HepG2 (cell line): ENCODE results near the gene FAM20A. TPM values are rescaled to one million over a fixed set of nuclear protein-coding genes. Genes with fewer than 3 reads are reported as not detected.

Experiments
- BCL6 ChIP-seq: IDR thresholded peaks from 2 replicates; pipeline ENCODE4 v1.6.1; 2016; ENCODE audit warnings: missing genetic modification reagents, missing compliant biosample characterization
- CBX5 ChIP-seq: sonication (generic); formaldehyde crosslinking; IDR thresholded peaks from 2 replicates; pipeline ENCODE4 v1.4.0; 2020; ENCODE audit warnings: missing genetic modification reagents, borderline replicate concordance
- ELF4 ChIP-seq: sonication (generic); formaldehyde crosslinking; IDR thresholded peaks from 2 replicates; pipeline ENCODE4 v1.5.0; 2020; ENCODE audit warnings: missing genetic modification reagents, mild to moderate bottlenecking, moderate library complexity, borderline replicate concordance
- EP300 ChIP-seq, 3 experiments: sonication (generic) in 1 of 3; formaldehyde crosslinking in 1 of 3; IDR thresholded peaks; 2 replicates each; pipeline versions ENCODE4 v1.5.1 to v1.6.1; 2011 to 2020; ENCODE audit warnings: low read depth in 2 of 3, low read length in 2 of 3, borderline replicate concordance in 1 of 3, improper control_type of control experiment in 1 of 3, mild to moderate bottlenecking in 1 of 3, missing genetic modification reagents in 1 of 3, moderate library complexity in 1 of 3
- FOXA1 ChIP-seq, 2 experiments: fragments of 450-650 bp in 1 of 2; sonication (generic) in 1 of 2; formaldehyde crosslinking in 1 of 2; IDR thresholded peaks; 2 replicates each; pipeline versions ENCODE4 v1.4.0 to v1.6.1; 2016 to 2020; ENCODE audit warnings: missing genetic modification reagents in 1 of 2
- FOXA3 ChIP-seq: IDR thresholded peaks from 2 replicates; pipeline ENCODE4 v1.6.1; 2016; ENCODE audit warnings: missing genetic modification reagents, missing compliant biosample characterization
- GABPA ChIP-seq, 2 experiments: IDR thresholded peaks; 2 replicates each; pipeline ENCODE4 v1.6.1; 2011 to 2016; ENCODE audit warnings: low read depth in 2 of 2, low read length in 1 of 2, missing biosample characterization in 1 of 2, missing genetic modification characterization in 1 of 2
- GATAD2A ChIP-seq: IDR thresholded peaks from 2 replicates; pipeline ENCODE4 v1.6.1; 2016
- HCFC1 ChIP-seq: fragments of 150-350 bp; IDR thresholded peaks from 2 replicates; pipeline ENCODE4 v1.6.1; 2014; ENCODE audit warnings: low read depth, low read length
- MTERF4 ChIP-seq: sonication (generic); formaldehyde crosslinking; IDR thresholded peaks from 2 replicates; pipeline ENCODE4 v1.8.0; 2023; ENCODE audit warnings: mild to moderate bottlenecking, missing genetic modification reagents
- NAIF1 ChIP-seq: sonication (generic); formaldehyde crosslinking; IDR thresholded peaks from 2 replicates; pipeline ENCODE4 v1.5.0; 2020; ENCODE audit warnings: mild to moderate bottlenecking, missing genetic modification reagents, borderline replicate concordance
- NR2F6 ChIP-seq, 2 experiments: IDR thresholded peaks; 2 replicates each; pipeline ENCODE4 v1.6.1; 2016; ENCODE audit warnings: antibody characterized with exemption in 1 of 2, mild to moderate bottlenecking in 1 of 2
- PHF21A ChIP-seq: sonication (generic); formaldehyde crosslinking; IDR thresholded peaks from 2 replicates; pipeline ENCODE4 v1.5.0; 2020; ENCODE audit warnings: mild to moderate bottlenecking, missing genetic modification reagents
- POGZ ChIP-seq: sonication (generic); formaldehyde crosslinking; IDR thresholded peaks from 2 replicates; pipeline ENCODE4 v1.4.0; 2020; ENCODE audit warnings: mild to moderate bottlenecking, missing genetic modification reagents
- RXRB ChIP-seq: IDR thresholded peaks from 2 replicates; pipeline ENCODE4 v1.6.1; 2016; ENCODE audit warnings: borderline replicate concordance, missing genetic modification reagents, missing compliant biosample characterization
- SCMH1 ChIP-seq: sonication (generic); formaldehyde crosslinking; IDR thresholded peaks from 2 replicates; pipeline ENCODE4 v1.9.0; 2021; ENCODE audit warnings: missing genetic modification reagents, mild to moderate bottlenecking, borderline replicate concordance
- THAP11 ChIP-seq: IDR thresholded peaks from 2 replicates; pipeline ENCODE4 v1.6.1; 2016; ENCODE audit warnings: missing biosample characterization, missing genetic modification reagents
- ZBTB20 ChIP-seq: sonication (generic); formaldehyde crosslinking; IDR thresholded peaks from 2 replicates; pipeline ENCODE4 v1.8.1; 2023; ENCODE audit warnings: missing genetic modification reagents, low read depth, mild to moderate bottlenecking, borderline replicate concordance
- ZFP1 ChIP-seq: IDR thresholded peaks from 2 replicates; pipeline ENCODE4 v1.6.1; 2016
- ZNF350 ChIP-seq: sonication (generic); formaldehyde crosslinking; IDR thresholded peaks from 2 replicates; pipeline ENCODE4 v1.4.0; 2020; ENCODE audit warnings: mild to moderate bottlenecking, low read depth, missing genetic modification reagents, borderline replicate concordance
- ZNF574 ChIP-seq: sonication (generic); formaldehyde crosslinking; IDR thresholded peaks from 2 replicates; pipeline ENCODE4 v1.4.0; 2020; ENCODE audit warnings: missing genetic modification reagents
- ZNF652 ChIP-seq: IDR thresholded peaks from 2 replicates; pipeline ENCODE4 v1.6.1; 2016; ENCODE audit warnings: low read depth, borderline replicate concordance
- polyA plus RNA-seq, 8 experiments: library from polyadenylated mRNA; depleted of rRNA in 3 of 8; stranded (reverse) in 7 of 8; unstranded in 1 of 8; fragments of >200 nt; fragmentation: Illumina TruSeq in 4 of 8; extraction: Trizol in 4 of 8; gene quantifications; 2 replicates each; pipeline versions ENCODE4 v1.2.1 to v1.2.3, GENCODE V29; 2011 to 2016; ENCODE audit warnings: low read depth in 4 of 8, missing spikeins in 1 of 8, mixed read lengths in 1 of 8; ENCODE audit not compliant: insufficient read depth in 1 of 8
- total RNA-seq, 5 experiments: library from RNA; depleted of rRNA; stranded (reverse); fragments of >200 nt; fragmentation: Illumina TruSeq; extraction: Trizol; gene quantifications; 2 replicates each; pipeline ENCODE4 v1.2.3, GENCODE V29; 2016; ENCODE audit warnings: low read depth in 1 of 5
- TF ChIP-seq, protein P1 (sequence below): sonication (generic); formaldehyde crosslinking; IDR thresholded peaks from 2 replicates; pipeline ENCODE4 v1.4.0; 2020; ENCODE audit warnings: mild to moderate bottlenecking, missing genetic modification reagents

Gene FAM20A
- total and polyA plus RNA-seq, 2 of the 13 experiments (the other 11 are each of a cell fraction or from before 2014, with no cell fraction given) = 9.3 to 20.7 TPM

GRCh38 chr17:68606451-68607307, 5.5 kb upstream of the FAM20A start (continued):
- TF ChIP-seq PHF21A (CRISPR knock-in tag) = peak; percentile 49; the same call in 1 of the 2 replicates
- peak; percentile 66 for TF ChIP-seq GATAD2A (CRISPR knock-in tag)
- TF ChIP-seq CBX5 = peak; percentile 54; the same call in 1 of the 2 replicates
- TF ChIP-seq ZNF350 = peak; percentile 44; the same call in 1 of the 2 replicates
- no peak for TF ChIP-seq SCMH1 (CRISPR knock-in tag)
- no peak; the same call in 1 of the 2 replicates for TF ChIP-seq ZNF652 (CRISPR knock-in tag)
- TF ChIP-seq, protein P1, sequence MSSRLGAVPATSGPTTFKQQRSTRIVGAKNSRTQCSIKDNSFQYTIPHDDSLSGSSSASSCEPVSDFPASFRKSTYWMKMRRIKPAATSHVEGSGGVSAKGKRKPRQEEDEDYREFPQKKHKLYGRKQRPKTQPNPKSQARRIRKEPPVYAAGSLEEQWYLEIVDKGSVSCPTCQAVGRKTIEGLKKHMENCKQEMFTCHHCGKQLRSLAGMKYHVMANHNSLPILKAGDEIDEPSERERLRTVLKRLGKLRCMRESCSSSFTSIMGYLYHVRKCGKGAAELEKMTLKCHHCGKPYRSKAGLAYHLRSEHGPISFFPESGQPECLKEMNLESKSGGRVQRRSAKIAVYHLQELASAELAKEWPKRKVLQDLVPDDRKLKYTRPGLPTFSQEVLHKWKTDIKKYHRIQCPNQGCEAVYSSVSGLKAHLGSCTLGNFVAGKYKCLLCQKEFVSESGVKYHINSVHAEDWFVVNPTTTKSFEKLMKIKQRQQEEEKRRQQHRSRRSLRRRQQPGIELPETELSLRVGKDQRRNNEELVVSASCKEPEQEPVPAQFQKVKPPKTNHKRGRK (CRISPR knock-in tag) = no peak
- no peak for TF ChIP-seq HCFC1
- peak; percentile 54; the same call in 1 of the 2 replicates for TF ChIP-seq ZBTB20 (CRISPR knock-in tag)
- TF ChIP-seq FOXA3 (CRISPR knock-in tag) = peak; percentile 67
- peak in 1 of 2 experiments; percentile 82; a peak in 2 of 4 replicates for TF ChIP-seq EP300 (IDR thresholded peaks at IDR 0.05; ENCODE audit: low read depth in 2 of 2, low read length in 2 of 2)
- TF ChIP-seq EP300 (CRISPR knock-in tag; IDR thresholded peaks at IDR 0.05; ENCODE audit: borderline replicate concordance) = no peak
- no peak for TF ChIP-seq FOXA1 (IDR thresholded peaks at IDR 0.05)
- TF ChIP-seq FOXA1 (CRISPR knock-in tag; IDR thresholded peaks at IDR 0.05) = peak; percentile 39; the same call in 1 of the 2 replicates
- no peak for TF ChIP-seq ELF4 (CRISPR knock-in tag)
- 0 out of 2 replicates have a peak, but pooled peaks have one; percentile 54 for TF ChIP-seq NAIF1 (CRISPR knock-in tag)
- peak; percentile 47; the same call in 1 of the 2 replicates for TF ChIP-seq THAP11 (CRISPR knock-in tag)
- TF ChIP-seq ZNF574 (CRISPR knock-in tag) = 0 out of 2 replicates have a peak, but pooled peaks have one; percentile 41
- 0 out of 2 replicates have a peak, but pooled peaks have one; percentile 15 for TF ChIP-seq BCL6 (CRISPR knock-in tag)
- no peak for TF ChIP-seq MTERF4 (CRISPR knock-in tag)
- TF ChIP-seq POGZ (CRISPR knock-in tag) = peak; percentile 56; the same call in 1 of the 2 replicates
- TF ChIP-seq NR2F6 (IDR thresholded peaks at IDR 0.05) = peak; percentile 96
- TF ChIP-seq NR2F6 (CRISPR knock-in tag; IDR thresholded peaks at IDR 0.05) = peak; percentile 97
- TF ChIP-seq RXRB = peak; percentile 67
- 0 out of 2 replicates have a peak, but pooled peaks have one; percentile 28 for TF ChIP-seq ZFP1 (CRISPR knock-in tag)
- no peak for TF ChIP-seq GABPA (IDR thresholded peaks at IDR 0.05; ENCODE audit: low read depth, low read length)
- TF ChIP-seq GABPA (CRISPR knock-in tag; IDR thresholded peaks at IDR 0.05; ENCODE audit: low read depth) = 0 out of 2 replicates have a peak, but pooled peaks have one; percentile 40
